Right cardiac atrium (tissue), 5 donors: ENCODE measurements around the gene PIK3CB. TPM values are rescaled to one million over a fixed set of nuclear protein-coding genes. Genes with fewer than 3 reads are reported as not detected.
"Not testable (repeated sequence)": the region's sequence is repeated elsewhere in the genome, so short reads cannot be mapped to it uniquely, and the experiment has no call there.

Source experiments
- ATAC-seq, 2 donors: fragments of 200-7000 bp; cut with Tn5 transposase; one replicate each; pipeline versions ENCODE4 v1.8.0 to v1.9.1; 2020; ENCODE audit warnings: moderate library complexity in 2 of 2, mild to moderate bottlenecking in 1 of 2
- DNase-seq, 3 donors: peaks; one replicate each; pipeline ENCODE4 v3.0.0-alpha.2; 2020
- H3K27ac ChIP-seq: one replicate; pipeline ENCODE4 v1.5.1; 2013; ENCODE audit warnings: mild to moderate bottlenecking, low read length, control low read depth, moderate library complexity
- H3K27me3 ChIP-seq: one replicate; pipeline ENCODE4 v1.6.1; 2013; ENCODE audit not compliant: control insufficient read depth, insufficient read depth
- H3K4me1 ChIP-seq: one replicate; pipeline ENCODE4 v1.6.1; 2013; ENCODE audit warnings: low read length; ENCODE audit not compliant: control insufficient read depth, insufficient read depth
- H3K4me3 ChIP-seq: one replicate; pipeline ENCODE4 v1.5.1; 2013; ENCODE audit warnings: low read length, control low read depth
- H3K9me3 ChIP-seq: one replicate; pipeline ENCODE4 v1.6.1; 2013; ENCODE audit warnings: low read length; ENCODE audit not compliant: control insufficient read depth
- WGBS: extraction: QIAGEN DNeasy Blood & Tissue Kit; methylation state at CpG from one replicate; pipeline ENCODE4 v1.1.7; 2013; 5-methylcytosine and 5-hydroxymethylcytosine counted together
- intact Hi-C, 4 donors: fragments of 100-400 bp; cut with DNase I; formaldehyde crosslinking; loops; one replicate each; pipeline versions ENCODE4 v1.11.0 to v1.14.0; 2022 to 2023
- polyA plus RNA-seq: library from polyadenylated mRNA; stranded (reverse); fragments of 200-250 nt; gene quantifications from one replicate; pipeline ENCODE4 v1.2.3, GENCODE V29; 2013
- total RNA-seq, 4 donors: library from RNA; stranded (reverse); fragmentation: NEBNext Ultra II Directional; extraction: Animal tissue kit (Norgen Biotek cat#: 25700); gene quantifications; one replicate each; pipeline ENCODE4 v1.2.1, GENCODE V29; 2021
- donor health status: healthy with polysubstance abuse.
- donor health status: DM: no; HTN: yes; CAD: no.
- donor health status: DM: no; HTN: no; CAD: no.
- donor health status: DM: no; HTN: yes; CAD: no; lungs with severe emphysema.
- donor health status: DM: yes; HTN: yes; CAD: no.

The PIK3CB gene
- total and polyA plus RNA-seq, 5 donors = 12.6 to 33.2 (median 31.9) TPM

GRCh38 chr3:138642226-138642926 lies 192.4 kb downstream of the PIK3CB start:
- 82% methylated on average over 4 of the region's 4 CpGs for WGBS
- ATAC-seq = no peak
- no peak overlapping the region for H3K4me3 ChIP-seq
- DNase-seq = no peak
- H3K9me3 ChIP-seq = no peaks in the 10 kb centered on the region
- no peaks in the 10 kb centered on the region for H3K4me1 ChIP-seq
- no peaks in the 10 kb centered on the region for H3K27me3 ChIP-seq
- intact Hi-C loops = no loop called here
- no peak overlapping the region for H3K27ac ChIP-seq

GRCh38 chr3:138640537-138640936 lies 194.2 kb downstream of the PIK3CB start:
- H3K9me3 ChIP-seq = no peaks in the 10 kb centered on the region
- 83% methylated on average over 4 of the region's 4 CpGs for WGBS
- no peak overlapping the region for H3K4me3 ChIP-seq
- DNase-seq = no peak
- no peaks in the 10 kb centered on the region for H3K4me1 ChIP-seq
- ATAC-seq = no peak
- H3K27me3 ChIP-seq = no peaks in the 10 kb centered on the region
- intact Hi-C loops = no loop called here
- no peak overlapping the region for H3K27ac ChIP-seq

- Histone ChIP-seq H3K9me3 (no peaks in the 10 kb centered on the region), H3K27me3 (no peaks in the 10 kb centered on the region), H3K4me1 (no peaks in the 10 kb centered on the region), H3K4me3 (no peak overlapping the region), H3K27ac (no peak overlapping the region)
- DNase-seq (no peak), ATAC-seq (no peak)
- intact Hi-C loops = no loop called here
- 94% methylated on average over 2 of the region's 2 CpGs for WGBS
Observed at GRCh38 chr3:138638641-138639040, 196.1 kb downstream of the PIK3CB start.

GRCh38 chr3:138629526-138629925 lies 205.2 kb downstream of the PIK3CB start:
- intact Hi-C loops = no loop called here
- no peak for ATAC-seq
- no peaks in the 10 kb centered on the region for H3K27me3 ChIP-seq
- no peaks in the 10 kb centered on the region for H3K9me3 ChIP-seq
- no peak overlapping the region for H3K27ac ChIP-seq
- no peak for DNase-seq
- no peak overlapping the region for H3K4me3 ChIP-seq
- WGBS = 80% methylated on average over 6 of the region's 6 CpGs
- no peaks in the 10 kb centered on the region for H3K4me1 ChIP-seq

- H3K27me3 ChIP-seq = no peaks in the 10 kb centered on the region
- H3K27ac ChIP-seq = no peak overlapping the region
- ATAC-seq = no peak
- H3K4me3 ChIP-seq = no peak overlapping the region
- no peaks in the 10 kb centered on the region for H3K9me3 ChIP-seq
- no peak for DNase-seq
- intact Hi-C loops = no loop called here
- H3K4me1 ChIP-seq = no peaks in the 10 kb centered on the region
- 96% methylated on average over 3 of the region's 3 CpGs for WGBS
Observed at GRCh38 chr3:138625707-138626365, 208.9 kb downstream of the PIK3CB start.

- H3K4me1 ChIP-seq = no peaks in the 10 kb centered on the region
- H3K27me3 ChIP-seq = no peaks in the 10 kb centered on the region
- H3K27ac ChIP-seq = no peak overlapping the region
- no peaks in the 10 kb centered on the region for H3K9me3 ChIP-seq
- H3K4me3 ChIP-seq = no peak overlapping the region
- DNase-seq = no peak
- ATAC-seq = no peak
- intact Hi-C loops = no loop called here
Observed at GRCh38 chr3:138624518-138624917, 210.2 kb downstream of the PIK3CB start.

GRCh38 chr3:138620431-138620830 lies 214.3 kb downstream of the PIK3CB start:
- H3K4me3 ChIP-seq = no peak overlapping the region
- DNase-seq (no peak), ATAC-seq (no peak)
- H3K27me3 ChIP-seq = no peaks in the 10 kb centered on the region
- no peaks in the 10 kb centered on the region for H3K4me1 ChIP-seq
- intact Hi-C loops = no loop called here
- no peak overlapping the region for H3K27ac ChIP-seq
- no peaks in the 10 kb centered on the region for H3K9me3 ChIP-seq
- 92% methylated on average over 4 of the region's 4 CpGs for WGBS

- Histone ChIP-seq H3K4me1 (no peaks in the 10 kb centered on the region), H3K9me3 (no peaks in the 10 kb centered on the region), H3K27me3 (no peaks in the 10 kb centered on the region), H3K4me3 (no peak overlapping the region), H3K27ac (no peak overlapping the region)
- intact Hi-C loops = loop anchor here in 1 of 4 donors (10.0 kb wide), 1 partner anchor 69 kb away; no protein-coding TSS in a partner anchor
- ATAC-seq = no peak
- DNase-seq = no peak
- 83% methylated on average over 1 of the region's 1 CpG for WGBS
Observed at GRCh38 chr3:138615462-138615861, 219.3 kb downstream of the PIK3CB start.

- 59% methylated on average over 6 of the region's 6 CpGs for WGBS
- Histone ChIP-seq H3K27ac (no peak overlapping the region), H3K4me3 (peak overlapping the region; percentile 70), H3K27me3 (no peaks in the 10 kb centered on the region), H3K4me1 (peaks cover 2% of the 10 kb centered on the region), H3K9me3 (no peaks in the 10 kb centered on the region)
- ATAC-seq (no peak), DNase-seq (no peak)
- intact Hi-C loops = loop anchor here in 1 of 4 donors (10.0 kb wide), 1 partner anchor 75 kb away; no protein-coding TSS in a partner anchor
Observed at GRCh38 chr3:138609898-138610266, 224.8 kb downstream of the PIK3CB start.

- ATAC-seq = peak; percentile 89 to 90
- H3K9me3 ChIP-seq = no peaks in the 10 kb centered on the region
- H3K4me1 ChIP-seq = peaks cover 2% of the 10 kb centered on the region
- no peaks in the 10 kb centered on the region for H3K27me3 ChIP-seq
- DNase-seq = peak; percentile 69 to 88 (median 88)
- WGBS = 1% methylated on average over 68 of the region's 68 CpGs
- peak within 1 kb of the TSS; percentile 70 for H3K4me3 ChIP-seq
- intact Hi-C loops = no loop called here
- peak within 1 kb of the TSS; percentile 71 for H3K27ac ChIP-seq
Observed at GRCh38 chr3:138608322-138609135, 226.2 kb downstream of the PIK3CB start, which contains the start of gene FAIM. FAIM (plus strand) TSS chr3:138608771; CDS start chr3:138619727, 10,956 bp downstream.

- H3K27me3 ChIP-seq, intact Hi-C loops, DNase-seq, H3K27ac ChIP-seq, ATAC-seq, H3K4me1 ChIP-seq, H3K4me3 ChIP-seq, H3K9me3 ChIP-seq: not testable (repeated sequence)
- WGBS = 95% methylated on average over 5 of the region's 5 CpGs
Observed at GRCh38 chr3:138604106-138604595, 230.6 kb downstream of the PIK3CB start.
